ENCODE measurements around the gene LMCD1.

The LMCD1 gene

GRCh38 chr3:8472549-8472948 is 29.1 kb upstream of the LMCD1 start:
- H3K4me3 ChIP-seq (ENCODE audit: low read depth, low read length): no peak overlapping the region
- no peak for DNase-seq (ENCODE audit: low read depth)
- TF ChIP-seq CTCF (conservative IDR thresholded peaks at IDR 0.05; ENCODE audit: low read depth, low read length): no peak

GRCh38 chr3:8473029-8473428 is 28.6 kb upstream of the LMCD1 start:
- no peak for DNase-seq (ENCODE audit: low read depth)
- TF ChIP-seq CTCF (conservative IDR thresholded peaks at IDR 0.05; ENCODE audit: low read depth, low read length): no peak
- no peak overlapping the region for H3K4me3 ChIP-seq (ENCODE audit: low read depth, low read length)

GRCh38 chr3:8473990-8474389 is 27.6 kb upstream of the LMCD1 start:
- no peak for DNase-seq (ENCODE audit: low read depth)
- TF ChIP-seq CTCF (conservative IDR thresholded peaks at IDR 0.05; ENCODE audit: low read depth, low read length): no peak
- H3K4me3 ChIP-seq (ENCODE audit: low read depth, low read length): no peak overlapping the region

GRCh38 chr3:8474991-8475390 is 26.6 kb upstream of the LMCD1 start:
- TF ChIP-seq CTCF (conservative IDR thresholded peaks at IDR 0.05; ENCODE audit: low read depth, low read length): no peak
- H3K4me3 ChIP-seq (ENCODE audit: low read depth, low read length): no peak overlapping the region
- DNase-seq (ENCODE audit: low read depth): no peak

- DNase-seq (ENCODE audit: low read depth): no peak
- no peak for TF ChIP-seq CTCF (conservative IDR thresholded peaks at IDR 0.05; ENCODE audit: low read depth, low read length)
- no peak overlapping the region for H3K4me3 ChIP-seq (ENCODE audit: low read depth, low read length)
Measured at GRCh38 chr3:8480699-8481098, 20.9 kb upstream of the LMCD1 start.

GRCh38 chr3:8481380-8481779 is 20.2 kb upstream of the LMCD1 start:
- H3K4me3 ChIP-seq (ENCODE audit: low read depth, low read length): no peak overlapping the region
- peak; percentile 32 for TF ChIP-seq CTCF (conservative IDR thresholded peaks at IDR 0.05; ENCODE audit: low read depth, low read length)
- peak; percentile 51 for DNase-seq (ENCODE audit: low read depth)

GRCh38 chr3:8482263-8482662 is 19.4 kb upstream of the LMCD1 start:
- H3K4me3 ChIP-seq (ENCODE audit: low read depth, low read length): no peak overlapping the region
- no peak for TF ChIP-seq CTCF (conservative IDR thresholded peaks at IDR 0.05; ENCODE audit: low read depth, low read length)
- no peak for DNase-seq (ENCODE audit: low read depth)
